Loucy (cell line): ENCODE data around the gene LHFPL2.

ENCODE experiments used
- CTCF ChIP-seq: fragments of 200-600 bp; sonication (generic); conservative IDR thresholded peaks from 2 replicates; pipeline ENCODE4 v1.5.1; 2014; ENCODE audit warnings: mild to moderate bottlenecking, antibody characterized with exemption, low read length
- EZH2phosphoT487 ChIP-seq: fragments of 200-600 bp; IDR thresholded peaks from 2 replicates; pipeline ENCODE4 v1.6.1; 2018; ENCODE audit warnings: antibody characterized with exemption, mild to moderate bottlenecking, moderate library complexity, borderline replicate concordance

- TF ChIP-seq CTCF (no peak), EZH2phosphoT487 (no peak)
Measured at GRCh38 chr5:78610163-78610583, 38.4 kb downstream of the LHFPL2 start.
